GM12875 (cell line): ENCODE results near the gene LRRN2.

Experiments
- H3K4me3 ChIP-seq: one replicate; pipeline ENCODE4 v1.5.1; 2011; ENCODE audit warnings: low read depth, low read length, control low read depth
- CTCF ChIP-seq: IDR thresholded peaks from 2 replicates; pipeline ENCODE4 v1.5.1; 2011; ENCODE audit warnings: low read depth, mild to moderate bottlenecking, control low read depth, inconsistent platforms, low read length, moderate library complexity, borderline replicate concordance; ENCODE audit not compliant: insufficient read depth

LRRN2 gene

GRCh38 chr1:204678721-204679475, 6.6 kb downstream of the LRRN2 start:
- no peak for TF ChIP-seq CTCF
- no peak overlapping the region for H3K4me3 ChIP-seq

- H3K4me3 ChIP-seq: no peak overlapping the region
- no peak for TF ChIP-seq CTCF
These were observed 7.7 kb downstream of the LRRN2 start for GRCh38 chr1:204677864-204678263.

GRCh38 chr1:204676043-204676442, 9.5 kb downstream of the LRRN2 start:
- TF ChIP-seq CTCF: no peak
- no peak overlapping the region for H3K4me3 ChIP-seq

GRCh38 chr1:204673909-204674649, 11.5 kb downstream of the LRRN2 start:
- no peak for TF ChIP-seq CTCF

GRCh38 chr1:204673209-204673608, 12.3 kb downstream of the LRRN2 start:
- TF ChIP-seq CTCF: no peak
- no peak overlapping the region for H3K4me3 ChIP-seq

More at GRCh38 chr1:204673909-204674649, 11.5 kb downstream of the LRRN2 start:
- no peak overlapping the region for H3K4me3 ChIP-seq

- TF ChIP-seq CTCF: no peak
- no peak overlapping the region for H3K4me3 ChIP-seq
These were observed 12.9 kb downstream of the LRRN2 start for GRCh38 chr1:204672482-204673121.
